ENCODE measurements around the gene CEMIP. TPM values are rescaled to one million over a fixed set of nuclear protein-coding genes. Genes with fewer than 3 reads are reported as not detected.

CEMIP gene
- total and polyA plus RNA-seq, 2 experiments from 2014 or later: 2.3 to 4.4 TPM

- peaks cover 20% of the 10 kb centered on the region for H3K79me2 ChIP-seq
- H3K4me2 ChIP-seq: no peak overlapping the region
- H3K27ac ChIP-seq: no peak overlapping the region
- H3K36me3 ChIP-seq (replicated peaks; ENCODE audit: insufficient read depth, low read depth): no peaks in the 10 kb centered on the region
- no peak for DNase-seq (ENCODE audit: low spot score)
- no peak overlapping the region for H2AFZ ChIP-seq
- TF ChIP-seq CTCF (IDR thresholded peaks at IDR 0.05; ENCODE audit: poor library complexity): no peak
- H3K9me3 ChIP-seq (ENCODE audit: low read depth): no peaks in the 10 kb centered on the region
- 100% methylated on average over 1 of the region's 1 CpG for WGBS (ENCODE audit: low lambda C conversion rate, missing lambda C conversion rate)
- H4K20me1 ChIP-seq (ENCODE audit: insufficient read depth, poor library complexity, severe bottlenecking): peaks cover 5% of the 10 kb centered on the region
- H3K4me1 ChIP-seq (ENCODE audit: insufficient read depth): peaks cover 10% of the 10 kb centered on the region
- no peaks in the 10 kb centered on the region for H3K9me2 ChIP-seq (replicated peaks; ENCODE audit: insufficient read depth)
- H3K4me3 ChIP-seq: no peak overlapping the region
- no peaks in the 10 kb centered on the region for H3K27me3 ChIP-seq
Observed at GRCh38 chr15:80992441-80992840, 213.3 kb downstream of the CEMIP start.

- Histone ChIP-seq H3K9me2 (replicated peaks; ENCODE audit: insufficient read depth) (no peaks in the 10 kb centered on the region), H3K4me1 (ENCODE audit: insufficient read depth) (no peaks in the 10 kb centered on the region), H3K9me3 (ENCODE audit: low read depth) (no peaks in the 10 kb centered on the region), H3K27ac (no peak overlapping the region), H3K79me2 (no peaks in the 10 kb centered on the region), H2AFZ (no peak overlapping the region), H3K36me3 (replicated peaks; ENCODE audit: insufficient read depth, low read depth) (no peaks in the 10 kb centered on the region), H3K4me3 (no peak overlapping the region), H4K20me1 (ENCODE audit: insufficient read depth, poor library complexity, severe bottlenecking) (no peaks in the 10 kb centered on the region), H3K27me3 (no peaks in the 10 kb centered on the region), H3K4me2 (no peak overlapping the region)
- 90% methylated on average over 1 of the region's 1 CpG for WGBS (ENCODE audit: low lambda C conversion rate, missing lambda C conversion rate)
- no peak for DNase-seq (ENCODE audit: low spot score)
- TF ChIP-seq EZH2 (IDR thresholded peaks at IDR 0.05; ENCODE audit: borderline replicate concordance): no peak
- peak; percentile 39 for TF ChIP-seq CTCF (IDR thresholded peaks at IDR 0.05; ENCODE audit: poor library complexity)
Observed at GRCh38 chr15:80996247-80996646, 217.1 kb downstream of the CEMIP start.

GRCh38 chr15:80997692-80998091 is 218.5 kb downstream of the CEMIP start:
- H3K9me3 ChIP-seq (ENCODE audit: low read depth): no peaks in the 10 kb centered on the region
- no peak overlapping the region for H3K4me3 ChIP-seq
- H2AFZ ChIP-seq: no peak overlapping the region
- H3K27ac ChIP-seq: no peak overlapping the region
- H4K20me1 ChIP-seq (ENCODE audit: insufficient read depth, poor library complexity, severe bottlenecking): peaks cover 5% of the 10 kb centered on the region
- no peaks in the 10 kb centered on the region for H3K36me3 ChIP-seq (replicated peaks; ENCODE audit: insufficient read depth, low read depth)
- WGBS (ENCODE audit: low lambda C conversion rate, missing lambda C conversion rate): 100% methylated on average over 1 of the region's 1 CpG
- peaks cover 8% of the 10 kb centered on the region for H3K79me2 ChIP-seq
- no peak overlapping the region for H3K4me2 ChIP-seq
- no peaks in the 10 kb centered on the region for H3K9me2 ChIP-seq (replicated peaks; ENCODE audit: insufficient read depth)
- H3K27me3 ChIP-seq: no peaks in the 10 kb centered on the region
- TF ChIP-seq EZH2phosphoT487 (IDR thresholded peaks at IDR 0.05; ENCODE audit: low read depth, severe bottlenecking, unreplicated experiment) (no peak), EZH2 (IDR thresholded peaks at IDR 0.05; ENCODE audit: borderline replicate concordance) (no peak), CTCF (IDR thresholded peaks at IDR 0.05; ENCODE audit: poor library complexity) (no peak)
- H3K4me1 ChIP-seq (ENCODE audit: insufficient read depth): no peaks in the 10 kb centered on the region
- no peak for DNase-seq (ENCODE audit: low spot score)

GRCh38 chr15:80998251-80998650 is 219.1 kb downstream of the CEMIP start:
- H2AFZ ChIP-seq: no peak overlapping the region
- TF ChIP-seq CTCF (IDR thresholded peaks at IDR 0.05; ENCODE audit: poor library complexity) (no peak), EZH2 (IDR thresholded peaks at IDR 0.05; ENCODE audit: borderline replicate concordance) (no peak), EZH2phosphoT487 (IDR thresholded peaks at IDR 0.05; ENCODE audit: low read depth, severe bottlenecking, unreplicated experiment) (no peak)
- no peaks in the 10 kb centered on the region for H3K9me3 ChIP-seq (ENCODE audit: low read depth)
- no peak for DNase-seq (ENCODE audit: low spot score)
- no peaks in the 10 kb centered on the region for H3K9me2 ChIP-seq (replicated peaks; ENCODE audit: insufficient read depth)
- no peaks in the 10 kb centered on the region for H3K4me1 ChIP-seq (ENCODE audit: insufficient read depth)
- no peaks in the 10 kb centered on the region for H3K36me3 ChIP-seq (replicated peaks; ENCODE audit: insufficient read depth, low read depth)
- H3K4me3 ChIP-seq: no peak overlapping the region
- H3K27me3 ChIP-seq: no peaks in the 10 kb centered on the region
- peaks cover 10% of the 10 kb centered on the region for H4K20me1 ChIP-seq (ENCODE audit: insufficient read depth, poor library complexity, severe bottlenecking)
- no peak overlapping the region for H3K27ac ChIP-seq
- peaks cover 13% of the 10 kb centered on the region for H3K79me2 ChIP-seq
- 71% methylated on average over 1 of the region's 1 CpG for WGBS (ENCODE audit: low lambda C conversion rate, missing lambda C conversion rate)
- no peak overlapping the region for H3K4me2 ChIP-seq
